ENCODE data around the gene SEMA7A.
"Not testable (repeated sequence)": the region's sequence is repeated elsewhere in the genome, so short reads cannot be mapped to it uniquely, and the experiment has no call there.

The SEMA7A gene

GRCh38 chr15:74397239-74398068 lies 36.3 kb downstream of the SEMA7A start:
- no peak for DNase-seq

GRCh38 chr15:74396445-74397238 lies 37.1 kb downstream of the SEMA7A start:
- no peak for DNase-seq

GRCh38 chr15:74396146-74396438 lies 37.7 kb downstream of the SEMA7A start:
- no peak for DNase-seq

GRCh38 chr15:74395319-74396145 lies 38.2 kb downstream of the SEMA7A start:
- DNase-seq, result no peak

GRCh38 chr15:74394090-74394846 lies 39.5 kb downstream of the SEMA7A start:
- DNase-seq, result no peak

GRCh38 chr15:74393423-74393822 lies 40.3 kb downstream of the SEMA7A start:
- DNase-seq, result no peak

GRCh38 chr15:74392902-74393301 lies 40.9 kb downstream of the SEMA7A start:
- no peak for DNase-seq

GRCh38 chr15:74392451-74392830 lies 41.3 kb downstream of the SEMA7A start:
- DNase-seq, result no peak

GRCh38 chr15:74391582-74392450 lies 41.9 kb downstream of the SEMA7A start:
- no peak for DNase-seq

- DNase-seq, result no peak
Measured at GRCh38 chr15:74390647-74391288, 43.0 kb downstream of the SEMA7A start.

- not testable (repeated sequence) for DNase-seq
Measured at GRCh38 chr15:74390049-74390646, 43.6 kb downstream of the SEMA7A start.

GRCh38 chr15:74389241-74390048 lies 44.3 kb downstream of the SEMA7A start:
- no peak for DNase-seq

GRCh38 chr15:74388363-74388951 lies 45.3 kb downstream of the SEMA7A start:
- DNase-seq, result no peak

GRCh38 chr15:74387621-74388362 lies 46.0 kb downstream of the SEMA7A start:
- no peak for DNase-seq

GRCh38 chr15:74387141-74387541 lies 46.6 kb downstream of the SEMA7A start:
- DNase-seq, result no peak

GRCh38 chr15:74386496-74387140 lies 47.1 kb downstream of the SEMA7A start:
- no peak for DNase-seq

GRCh38 chr15:74385733-74386132 lies 48.0 kb downstream of the SEMA7A start:
- no peak for DNase-seq
